Measurements from ENCODE around the gene OGDHL. TPM values are rescaled to one million over a fixed set of nuclear protein-coding genes. Genes with fewer than 3 reads are reported as not detected.

The OGDHL gene
- total and polyA plus RNA-seq, 2 of the 13 experiments (the other 11 are each of a cell fraction or from before 2014, with no cell fraction given): 3.0 to 9.8 TPM

DNA sequence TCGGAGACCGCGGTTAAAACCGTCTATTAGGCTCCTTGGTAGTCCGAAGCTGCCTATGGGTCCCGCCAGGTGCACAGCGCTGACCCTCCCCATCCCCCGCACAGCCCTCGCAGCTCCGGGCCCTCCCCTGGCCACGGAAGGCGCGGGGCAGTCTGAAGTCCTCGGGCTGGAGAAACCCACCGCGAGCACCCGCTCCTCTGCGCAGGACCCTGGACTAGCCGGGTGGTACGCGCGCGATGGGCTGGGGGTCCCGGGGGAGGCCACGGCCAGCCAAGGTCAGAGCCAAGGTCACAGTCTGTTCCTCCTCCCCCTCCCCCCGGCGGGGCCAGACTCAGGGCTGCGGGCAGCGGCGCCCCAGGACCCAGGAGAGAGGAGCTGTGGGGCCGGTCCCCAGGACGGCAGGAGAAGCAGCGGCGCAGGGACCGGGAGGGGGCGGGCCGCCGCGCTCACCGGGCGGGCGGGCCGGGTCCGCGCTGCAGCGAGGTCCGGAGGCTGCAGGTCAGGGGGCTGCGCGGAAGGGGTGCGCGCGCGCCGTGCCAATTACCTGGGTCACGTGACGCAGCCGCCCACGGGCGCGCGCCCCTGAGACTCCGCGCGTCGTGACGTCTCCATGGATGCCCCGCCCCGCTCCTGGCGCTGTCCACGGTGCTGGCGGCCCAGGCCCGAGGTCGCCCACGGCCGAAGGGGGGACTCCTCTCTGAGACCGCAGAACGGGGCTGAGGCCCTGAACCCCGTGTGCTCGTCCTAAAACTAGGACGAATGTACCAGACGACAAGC lies at the start of gene OGDHL (continued):
- TF ChIP-seq, protein P1, sequence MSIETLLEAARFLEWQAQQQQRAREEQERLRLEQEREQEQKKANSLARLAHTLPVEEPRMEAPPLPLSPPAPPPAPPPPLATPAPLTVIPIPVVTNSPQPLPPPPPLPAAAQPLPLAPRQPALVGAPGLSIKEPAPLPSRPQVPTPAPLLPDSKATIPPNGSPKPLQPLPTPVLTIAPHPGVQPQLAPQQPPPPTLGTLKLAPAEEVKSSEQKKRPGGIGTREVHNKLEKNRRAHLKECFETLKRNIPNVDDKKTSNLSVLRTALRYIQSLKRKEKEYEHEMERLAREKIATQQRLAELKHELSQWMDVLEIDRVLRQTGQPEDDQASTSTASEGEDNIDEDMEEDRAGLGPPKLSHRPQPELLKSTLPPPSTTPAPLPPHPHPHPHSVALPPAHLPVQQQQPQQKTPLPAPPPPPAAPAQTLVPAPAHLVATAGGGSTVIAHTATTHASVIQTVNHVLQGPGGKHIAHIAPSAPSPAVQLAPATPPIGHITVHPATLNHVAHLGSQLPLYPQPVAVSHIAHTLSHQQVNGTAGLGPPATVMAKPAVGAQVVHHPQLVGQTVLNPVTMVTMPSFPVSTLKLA (IDR thresholded peaks at IDR 0.05): no peak
- TF ChIP-seq, protein P2, sequence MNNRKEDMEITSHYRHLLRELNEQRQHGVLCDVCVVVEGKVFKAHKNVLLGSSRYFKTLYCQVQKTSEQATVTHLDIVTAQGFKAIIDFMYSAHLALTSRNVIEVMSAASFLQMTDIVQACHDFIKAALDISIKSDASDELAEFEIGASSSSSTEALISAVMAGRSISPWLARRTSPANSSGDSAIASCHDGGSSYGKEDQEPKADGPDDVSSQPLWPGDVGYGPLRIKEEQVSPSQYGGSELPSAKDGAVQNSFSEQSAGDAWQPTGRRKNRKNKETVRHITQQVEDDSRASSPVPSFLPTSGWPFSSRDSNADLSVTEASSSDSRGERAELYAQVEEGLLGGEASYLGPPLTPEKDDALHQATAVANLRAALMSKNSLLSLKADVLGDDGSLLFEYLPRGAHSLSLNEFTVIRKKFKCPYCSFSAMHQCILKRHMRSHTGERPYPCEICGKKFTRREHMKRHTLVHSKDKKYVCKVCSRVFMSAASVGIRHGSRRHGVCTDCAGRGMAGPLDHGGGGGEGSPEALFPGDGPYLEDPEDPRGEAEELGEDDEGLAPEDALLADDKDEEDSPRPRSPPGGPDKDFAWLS (CRISPR knock-in tag; IDR thresholded peaks at IDR 0.05; ENCODE audit: borderline replicate concordance): no peak
- no peak for TF ChIP-seq SRSF9 (IDR thresholded peaks at IDR 0.05; ENCODE audit: borderline replicate concordance, insufficient read depth, low read depth, low read length, poor library complexity, severe bottlenecking)
- TF ChIP-seq GTF3A (CRISPR knock-in tag; conservative IDR thresholded peaks at IDR 0.05): no peak
- peak; percentile 71; the same call in 1 of the 2 replicates for TF ChIP-seq BCL6 (CRISPR knock-in tag; IDR thresholded peaks at IDR 0.05)
- TF ChIP-seq, protein P3, sequence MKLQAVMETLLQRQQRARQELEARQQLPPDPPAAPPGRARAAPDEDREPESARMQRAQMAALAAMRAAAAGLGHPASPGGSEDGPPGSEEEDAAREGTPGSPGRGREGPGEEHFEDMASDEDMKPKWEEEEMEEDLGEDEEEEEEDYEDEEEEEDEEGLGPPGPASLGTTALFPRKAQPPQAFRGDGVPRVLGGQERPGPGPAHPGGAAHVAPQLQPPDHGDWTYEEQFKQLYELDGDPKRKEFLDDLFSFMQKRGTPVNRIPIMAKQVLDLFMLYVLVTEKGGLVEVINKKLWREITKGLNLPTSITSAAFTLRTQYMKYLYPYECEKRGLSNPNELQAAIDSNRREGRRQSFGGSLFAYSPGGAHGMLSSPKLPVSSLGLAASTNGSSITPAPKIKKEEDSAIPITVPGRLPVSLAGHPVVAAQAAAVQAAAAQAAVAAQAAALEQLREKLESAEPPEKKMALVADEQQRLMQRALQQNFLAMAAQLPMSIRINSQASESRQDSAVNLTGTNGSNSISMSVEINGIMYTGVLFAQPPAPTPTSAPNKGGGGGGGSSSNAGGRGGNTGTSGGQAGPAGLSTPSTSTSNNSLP (IDR thresholded peaks at IDR 0.05; ENCODE audit: low read depth, low read length): no peak
- 0 out of 2 replicates have a peak, but pooled peaks have one; percentile 59 for TF ChIP-seq GLI4 (CRISPR knock-in tag; IDR thresholded peaks at IDR 0.05; ENCODE audit: borderline replicate concordance)
- TF ChIP-seq RNF2 (conservative IDR thresholded peaks at IDR 0.05; ENCODE audit: low read depth): no peak
- TF ChIP-seq ZNF616 (CRISPR knock-in tag; IDR thresholded peaks at IDR 0.05; ENCODE audit: low read depth): peak; percentile 95
- TF ChIP-seq POLR2AphosphoS2 (IDR thresholded peaks at IDR 0.05; ENCODE audit: low read depth, low read length): no peak
- TF ChIP-seq, protein P4, sequence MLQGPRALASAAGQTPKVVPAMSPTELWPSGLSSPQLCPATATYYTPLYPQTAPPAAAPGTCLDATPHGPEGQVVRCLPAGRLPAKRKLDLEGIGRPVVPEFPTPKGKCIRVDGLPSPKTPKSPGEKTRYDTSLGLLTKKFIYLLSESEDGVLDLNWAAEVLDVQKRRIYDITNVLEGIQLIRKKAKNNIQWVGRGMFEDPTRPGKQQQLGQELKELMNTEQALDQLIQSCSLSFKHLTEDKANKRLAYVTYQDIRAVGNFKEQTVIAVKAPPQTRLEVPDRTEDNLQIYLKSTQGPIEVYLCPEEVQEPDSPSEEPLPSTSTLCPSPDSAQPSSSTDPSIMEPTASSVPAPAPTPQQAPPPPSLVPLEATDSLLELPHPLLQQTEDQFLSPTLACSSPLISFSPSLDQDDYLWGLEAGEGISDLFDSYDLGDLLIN (CRISPR knock-in tag; IDR thresholded peaks at IDR 0.05; ENCODE audit: borderline replicate concordance): peak; percentile 94; the same call in 1 of the 2 replicates
- TF ChIP-seq CENPX (CRISPR knock-in tag; IDR thresholded peaks at IDR 0.05): no peak
- TF ChIP-seq, protein P5, sequence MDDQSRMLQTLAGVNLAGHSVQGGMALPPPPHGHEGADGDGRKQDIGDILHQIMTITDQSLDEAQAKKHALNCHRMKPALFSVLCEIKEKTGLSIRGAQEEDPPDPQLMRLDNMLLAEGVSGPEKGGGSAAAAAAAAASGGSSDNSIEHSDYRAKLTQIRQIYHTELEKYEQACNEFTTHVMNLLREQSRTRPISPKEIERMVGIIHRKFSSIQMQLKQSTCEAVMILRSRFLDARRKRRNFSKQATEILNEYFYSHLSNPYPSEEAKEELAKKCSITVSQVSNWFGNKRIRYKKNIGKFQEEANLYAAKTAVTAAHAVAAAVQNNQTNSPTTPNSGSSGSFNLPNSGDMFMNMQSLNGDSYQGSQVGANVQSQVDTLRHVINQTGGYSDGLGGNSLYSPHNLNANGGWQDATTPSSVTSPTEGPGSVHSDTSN (CRISPR knock-in tag; IDR thresholded peaks at IDR 0.05; ENCODE audit: borderline replicate concordance): peak; percentile 95; the same call in 1 of the 2 replicates
- peak; percentile 30; the same call in 1 of the 2 replicates for TF ChIP-seq ZNF180 (CRISPR knock-in tag; IDR thresholded peaks at IDR 0.05; ENCODE audit: borderline replicate concordance, low read depth)
- TF ChIP-seq, protein P6, sequence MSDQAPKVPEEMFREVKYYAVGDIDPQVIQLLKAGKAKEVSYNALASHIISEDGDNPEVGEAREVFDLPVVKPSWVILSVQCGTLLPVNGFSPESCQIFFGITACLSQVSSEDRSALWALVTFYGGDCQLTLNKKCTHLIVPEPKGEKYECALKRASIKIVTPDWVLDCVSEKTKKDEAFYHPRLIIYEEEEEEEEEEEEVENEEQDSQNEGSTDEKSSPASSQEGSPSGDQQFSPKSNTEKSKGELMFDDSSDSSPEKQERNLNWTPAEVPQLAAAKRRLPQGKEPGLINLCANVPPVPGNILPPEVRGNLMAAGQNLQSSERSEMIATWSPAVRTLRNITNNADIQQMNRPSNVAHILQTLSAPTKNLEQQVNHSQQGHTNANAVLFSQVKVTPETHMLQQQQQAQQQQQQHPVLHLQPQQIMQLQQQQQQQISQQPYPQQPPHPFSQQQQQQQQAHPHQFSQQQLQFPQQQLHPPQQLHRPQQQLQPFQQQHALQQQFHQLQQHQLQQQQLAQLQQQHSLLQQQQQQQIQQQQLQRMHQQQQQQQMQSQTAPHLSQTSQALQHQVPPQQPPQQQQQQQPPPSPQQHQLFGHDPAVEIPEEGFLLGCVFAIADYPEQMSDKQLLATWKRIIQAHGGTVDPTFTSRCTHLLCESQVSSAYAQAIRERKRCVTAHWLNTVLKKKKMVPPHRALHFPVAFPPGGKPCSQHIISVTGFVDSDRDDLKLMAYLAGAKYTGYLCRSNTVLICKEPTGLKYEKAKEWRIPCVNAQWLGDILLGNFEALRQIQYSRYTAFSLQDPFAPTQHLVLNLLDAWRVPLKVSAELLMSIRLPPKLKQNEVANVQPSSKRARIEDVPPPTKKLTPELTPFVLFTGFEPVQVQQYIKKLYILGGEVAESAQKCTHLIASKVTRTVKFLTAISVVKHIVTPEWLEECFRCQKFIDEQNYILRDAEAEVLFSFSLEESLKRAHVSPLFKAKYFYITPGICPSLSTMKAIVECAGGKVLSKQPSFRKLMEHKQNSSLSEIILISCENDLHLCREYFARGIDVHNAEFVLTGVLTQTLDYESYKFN (CRISPR knock-in tag; conservative IDR thresholded peaks at IDR 0.05): 0 out of 2 replicates have a peak, but pooled peaks have one; percentile 22
- peak; percentile 93 for TF ChIP-seq ZC3H13 (CRISPR knock-in tag; IDR thresholded peaks at IDR 0.05)
